ENCODE measurements around the gene MST1R.

- TF ChIP-seq CTCF (IDR thresholded peaks at IDR 0.05; ENCODE audit: low read depth, low read length): no peak
- TF ChIP-seq EZH2phosphoT487 (IDR thresholded peaks at IDR 0.05; ENCODE audit: low read depth): no peak
These were observed 2.0 kb downstream of the MST1R start for GRCh38 chr3:49901366-49902339.
